ENCODE data around the gene FOXO3.

Gene FOXO3

DNA sequence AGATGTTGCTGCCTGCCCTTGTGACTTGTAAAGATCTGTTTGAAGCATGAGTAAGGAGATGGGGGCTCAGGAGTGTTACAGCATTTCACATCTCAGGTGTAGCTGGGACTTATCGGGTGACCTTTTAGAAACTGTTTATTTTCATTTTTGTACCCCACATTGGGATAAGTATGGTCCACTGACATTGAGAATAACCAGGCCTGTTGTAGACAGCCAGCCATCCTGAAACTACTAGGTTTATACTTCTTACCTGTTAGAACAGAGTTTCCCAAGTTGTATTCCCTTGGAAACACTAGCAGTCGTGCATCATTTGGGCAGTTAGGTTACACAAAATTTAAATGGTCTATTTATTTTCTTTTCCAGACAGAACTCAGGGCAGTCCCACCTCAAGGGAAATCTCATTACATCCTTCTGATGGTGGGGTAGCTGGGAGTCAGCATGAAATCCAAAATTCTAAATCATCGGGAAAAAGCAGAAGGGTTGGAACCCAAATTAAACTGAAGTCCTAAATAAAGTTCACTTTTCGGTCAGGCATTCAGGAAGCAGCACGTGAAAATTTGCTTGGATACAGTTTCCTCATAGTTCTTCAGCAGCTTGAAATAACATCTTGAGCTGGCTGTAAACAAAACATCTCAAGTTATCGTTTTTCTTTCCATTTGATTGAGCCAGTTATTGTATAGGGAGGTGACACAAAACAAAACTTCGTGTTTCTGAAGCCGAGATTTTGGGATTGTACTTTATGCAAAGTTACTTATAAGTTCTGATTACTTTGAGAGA lies 30.5 kb downstream of the FOXO3 start:
- H3K27ac ChIP-seq = peak overlapping the region in 4 of 21 experiments; percentile 20 to 64 (median 38)
- H3K4me3 ChIP-seq = no peak overlapping the region

DNA sequence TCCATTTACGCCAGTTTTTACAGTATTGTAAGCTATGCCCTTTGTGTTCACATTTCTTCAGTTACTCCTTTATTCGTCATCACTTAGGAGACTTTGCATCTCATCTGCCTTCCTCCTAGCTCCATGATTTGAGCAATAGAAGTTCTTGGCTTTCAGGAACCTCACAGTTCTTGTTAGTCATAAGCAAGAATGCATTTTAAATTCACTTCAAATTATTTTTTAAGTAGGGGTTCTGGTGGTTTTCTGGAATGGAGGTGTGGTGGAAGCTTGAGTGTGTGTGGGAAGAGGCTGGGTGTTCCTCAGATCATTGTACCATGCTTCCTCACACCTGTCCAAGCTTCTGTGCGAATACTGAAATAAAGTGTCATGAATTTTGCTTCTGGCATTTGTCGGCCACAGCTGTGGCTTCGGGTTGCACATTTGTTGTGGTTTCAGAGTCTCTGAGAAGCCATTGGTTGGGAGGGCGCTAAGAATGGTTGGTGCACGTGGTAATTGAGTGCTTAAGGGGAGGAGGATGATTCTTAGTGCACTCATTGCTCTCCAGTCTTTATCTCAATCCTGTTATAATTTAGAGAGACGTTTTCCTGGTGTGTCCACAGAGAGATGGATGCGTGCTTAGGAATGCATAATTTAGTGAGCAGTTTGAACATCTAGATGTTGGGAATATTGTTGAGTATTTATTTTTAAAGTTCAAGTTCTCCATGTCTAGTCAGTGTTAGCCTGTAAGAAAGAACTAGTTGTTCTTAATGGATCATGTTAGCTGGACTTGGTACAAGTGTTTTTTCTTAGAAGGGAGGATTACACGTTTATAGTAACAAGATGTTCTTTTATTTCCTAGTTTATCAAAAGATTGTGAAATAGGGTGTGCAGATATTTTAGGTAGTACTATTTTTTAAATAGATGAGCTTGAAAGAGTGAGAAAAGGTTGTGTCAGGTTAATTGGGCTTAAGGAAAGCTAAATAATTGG lies 31.9 kb downstream of the FOXO3 start:
- Histone ChIP-seq H3K4me3 (no peak overlapping the region), H3K27ac (peak overlapping the region in 7 of 21 experiments; percentile 8 to 64 (median 43))

DNA sequence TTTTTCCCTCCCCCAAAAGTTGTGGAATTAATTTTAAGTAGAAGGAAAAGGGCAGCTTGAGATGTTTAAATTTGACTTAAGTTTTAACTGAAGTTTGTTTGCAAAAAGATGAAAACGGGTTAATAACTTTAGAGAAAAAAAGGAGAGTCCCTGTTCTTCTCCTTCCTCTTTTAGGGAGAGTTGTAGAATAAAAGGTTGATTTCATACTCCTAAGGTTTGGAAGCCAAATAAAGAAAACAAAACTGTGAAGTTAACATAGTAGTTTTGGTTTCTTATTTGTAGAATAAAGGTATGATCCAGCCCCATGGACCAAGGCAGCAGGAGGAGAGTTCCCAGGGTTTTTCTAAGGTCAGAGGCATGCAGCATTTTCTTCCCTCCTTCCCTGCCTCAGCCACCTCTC lies 33.4 kb downstream of the FOXO3 start:
- Histone ChIP-seq H3K4me3 (no peak overlapping the region), H3K27ac (peak overlapping the region in 1 of 21 experiments; percentile 9)

DNA sequence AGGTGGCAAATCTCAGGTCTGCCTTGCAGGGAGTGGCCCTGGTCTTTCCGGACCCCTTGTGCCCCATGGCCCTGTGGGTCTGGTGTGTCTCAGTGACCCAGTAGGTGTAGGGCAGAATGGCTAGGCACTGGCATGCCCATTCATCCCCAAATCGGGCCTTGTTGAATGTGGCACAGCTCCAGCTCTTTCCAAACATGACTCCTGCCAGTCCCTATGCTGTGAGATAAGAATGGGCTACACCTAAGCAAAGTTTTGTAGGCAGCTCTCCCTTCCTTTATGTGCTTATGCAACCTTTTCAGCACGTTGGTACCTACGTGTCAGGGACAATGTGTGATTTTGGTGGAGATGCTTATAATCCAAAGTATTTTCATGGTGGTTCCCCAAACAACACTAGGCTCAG lies 33.9 kb downstream of the FOXO3 start:
- Histone ChIP-seq H3K27ac (peak overlapping the region in 1 of 21 experiments; percentile 9), H3K4me3 (no peak overlapping the region)

DNA sequence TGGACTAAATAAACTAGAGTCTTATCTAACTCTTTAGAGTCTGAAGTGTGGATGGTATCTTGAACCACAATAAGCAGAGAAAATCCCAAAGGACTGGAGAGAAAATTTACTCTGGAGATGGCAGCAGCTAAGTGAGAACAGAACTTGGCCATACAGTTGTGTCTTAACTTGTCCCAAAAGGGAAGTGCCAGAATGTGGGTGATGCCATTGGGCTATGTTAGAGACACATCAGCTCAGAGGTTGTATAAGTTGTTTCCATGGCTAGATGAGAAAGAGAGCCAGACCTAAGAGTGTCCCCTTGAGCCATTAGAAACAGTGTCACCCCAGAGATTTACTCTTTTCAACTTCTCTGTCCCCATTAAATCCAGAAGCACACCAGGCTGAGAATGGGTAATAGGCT lies 36.2 kb downstream of the FOXO3 start:
- H3K4me3 ChIP-seq = no peak overlapping the region
- peak overlapping the region in 4 of 21 experiments; percentile 23 to 52 (median 41) for H3K27ac ChIP-seq

DNA sequence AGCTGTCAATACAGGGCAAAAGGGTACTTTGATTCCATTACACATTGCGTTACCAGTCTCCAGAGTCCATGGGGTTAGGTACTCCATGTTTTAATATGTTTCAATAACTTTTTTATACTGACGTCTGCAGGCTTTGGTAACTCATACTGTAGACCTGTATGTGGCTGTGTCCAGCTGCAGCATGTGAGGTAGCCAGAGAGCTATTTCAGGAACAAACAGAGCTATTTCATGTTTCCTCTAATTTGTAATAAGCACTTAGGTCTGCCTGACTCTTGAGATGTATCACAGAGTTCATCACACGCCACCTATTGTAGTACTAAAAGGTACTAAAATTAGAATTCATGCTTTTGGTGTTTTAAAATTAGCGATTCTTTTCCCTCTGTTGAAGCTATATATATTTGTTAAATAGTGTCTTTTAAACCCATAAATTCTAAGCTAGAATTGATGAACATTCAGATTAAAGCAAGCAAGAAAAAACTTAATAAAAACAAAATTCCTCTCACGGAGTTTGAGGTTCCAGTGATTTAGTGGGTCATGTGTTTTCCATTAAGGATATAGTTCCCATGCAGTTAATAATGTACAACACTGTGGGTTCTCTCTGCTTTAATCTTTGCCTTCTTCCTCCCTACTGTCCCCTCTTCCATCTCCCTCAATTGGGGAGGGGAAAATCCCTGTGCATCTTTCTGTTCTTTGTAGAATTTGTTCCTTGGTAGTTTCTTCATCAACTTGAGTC lies 37.0 kb downstream of the FOXO3 start:
- H3K27ac ChIP-seq = peak overlapping the region in 7 of 21 experiments; percentile 15 to 83 (median 55)

DNA sequence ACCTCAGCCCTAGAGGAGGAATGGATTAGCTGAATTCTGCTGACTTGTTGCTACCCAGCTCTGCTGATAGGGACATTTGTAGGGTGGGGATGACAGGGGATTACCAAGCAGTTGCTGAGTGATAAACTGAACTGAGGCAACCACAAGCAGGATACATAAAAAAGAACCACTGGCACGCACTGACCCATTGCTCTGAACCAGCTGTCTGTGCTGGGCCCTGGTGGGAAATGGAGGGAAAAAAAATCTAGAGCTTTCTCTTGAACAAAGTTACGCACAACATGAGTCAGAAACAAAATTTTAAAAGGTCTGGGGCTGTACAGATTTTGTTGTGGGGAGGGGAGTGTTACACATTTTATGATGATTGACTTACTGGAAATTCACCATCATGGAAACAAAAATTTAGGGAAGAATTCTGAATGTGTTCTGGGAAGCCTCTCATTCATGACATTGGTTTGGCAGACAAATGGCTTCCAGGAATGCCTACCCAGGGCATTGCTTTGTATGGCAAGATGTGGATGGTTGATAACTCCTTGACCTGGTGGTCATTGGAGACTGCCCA lies 37.7 kb downstream of the FOXO3 start:
- Histone ChIP-seq H3K27ac (peak overlapping the region in 15 of 21 experiments; percentile 8 to 83 (median 45)), H3K4me3 (no peak overlapping the region)

More for the DNA sequence above, 37.0 kb downstream of the FOXO3 start:
- no peak overlapping the region for H3K4me3 ChIP-seq

DNA sequence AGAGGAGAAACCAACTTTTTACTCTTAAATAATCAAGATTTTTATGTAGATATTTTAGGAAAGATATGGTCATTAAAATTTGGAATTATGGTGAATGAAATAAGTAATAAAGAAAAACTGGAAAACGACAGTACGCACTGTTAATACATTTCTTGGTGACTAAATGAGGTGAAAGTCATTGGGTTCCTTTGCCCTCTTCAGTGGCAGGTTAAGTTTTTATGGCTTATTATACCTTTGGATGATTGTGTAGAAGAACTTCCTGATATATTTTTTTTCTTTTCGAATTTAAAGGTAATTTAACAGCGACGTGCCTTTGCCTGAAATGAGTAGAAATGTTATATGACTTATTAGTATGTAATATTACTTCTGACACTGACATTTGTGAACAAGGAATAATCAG lies 43.4 kb downstream of the FOXO3 start:
- no peak overlapping the region for H3K27ac ChIP-seq
- H3K4me3 ChIP-seq = no peak overlapping the region

DNA sequence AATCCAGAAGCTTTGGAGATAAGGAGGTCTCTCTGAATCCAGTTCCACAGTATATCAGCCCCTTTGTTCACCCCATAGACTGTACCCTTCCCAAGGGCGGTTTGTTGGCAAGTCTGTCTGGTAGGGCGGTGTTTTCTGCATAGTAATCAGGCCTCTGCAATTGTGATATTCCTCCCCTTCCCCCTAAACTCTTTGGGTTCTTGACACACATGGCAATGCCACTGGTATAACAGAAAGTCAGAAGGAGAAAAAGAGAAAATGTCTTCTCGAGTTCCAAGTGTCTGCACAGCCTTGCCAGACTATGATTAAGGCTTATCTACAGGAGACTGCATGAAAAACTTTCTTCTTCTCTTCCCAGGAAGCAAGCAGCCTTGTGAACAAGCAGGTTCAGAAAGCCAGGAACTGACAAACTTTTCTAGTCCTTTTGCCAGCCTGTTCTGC lies 45.6 kb downstream of the FOXO3 start:
- no peak overlapping the region for H3K27ac ChIP-seq

DNA sequence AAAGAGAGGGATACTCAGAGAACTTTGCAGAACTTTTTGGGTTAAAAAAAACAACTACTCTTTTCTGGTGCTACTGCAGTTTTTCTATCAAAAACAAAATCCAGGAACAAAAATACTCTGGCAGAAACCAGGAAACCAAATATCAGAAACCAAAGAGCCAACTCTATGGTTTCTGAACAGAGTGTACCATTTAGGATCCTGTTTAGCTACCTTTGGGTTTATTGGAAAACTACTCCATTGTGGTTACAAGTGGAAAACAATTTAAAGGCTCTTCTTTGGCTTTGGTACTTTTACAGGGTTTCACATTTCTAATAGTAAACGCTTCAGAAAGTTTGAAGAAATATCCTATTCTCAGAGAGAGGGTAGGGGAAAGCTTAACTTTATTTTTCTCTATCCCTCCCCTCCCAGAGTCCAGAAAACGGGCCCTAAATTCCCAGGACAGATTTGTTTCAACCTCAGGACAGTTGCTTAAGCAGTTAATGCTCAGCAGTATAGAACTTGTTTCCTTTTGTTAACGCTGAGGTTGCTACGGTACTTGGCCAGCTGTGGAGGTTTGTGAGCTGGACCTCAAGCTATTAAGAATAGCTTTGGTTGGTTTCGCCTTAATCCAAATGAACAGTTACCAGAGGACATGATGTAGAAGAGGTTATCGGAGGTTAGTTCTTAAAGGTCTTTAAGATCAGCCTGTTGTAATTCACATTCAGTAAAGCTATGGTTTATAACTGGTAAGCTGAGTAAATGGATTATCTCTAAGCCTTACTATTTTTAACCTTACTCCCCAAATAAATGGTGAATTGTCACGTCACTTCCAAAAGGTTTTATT lies 47.9 kb downstream of the FOXO3 start:
- Histone ChIP-seq H3K27ac (peak overlapping the region in 3 of 21 experiments; percentile 9 to 36 (median 18)), H3K4me3 (no peak overlapping the region)

More for the DNA sequence above, 45.6 kb downstream of the FOXO3 start:
- no peak overlapping the region for H3K4me3 ChIP-seq

DNA sequence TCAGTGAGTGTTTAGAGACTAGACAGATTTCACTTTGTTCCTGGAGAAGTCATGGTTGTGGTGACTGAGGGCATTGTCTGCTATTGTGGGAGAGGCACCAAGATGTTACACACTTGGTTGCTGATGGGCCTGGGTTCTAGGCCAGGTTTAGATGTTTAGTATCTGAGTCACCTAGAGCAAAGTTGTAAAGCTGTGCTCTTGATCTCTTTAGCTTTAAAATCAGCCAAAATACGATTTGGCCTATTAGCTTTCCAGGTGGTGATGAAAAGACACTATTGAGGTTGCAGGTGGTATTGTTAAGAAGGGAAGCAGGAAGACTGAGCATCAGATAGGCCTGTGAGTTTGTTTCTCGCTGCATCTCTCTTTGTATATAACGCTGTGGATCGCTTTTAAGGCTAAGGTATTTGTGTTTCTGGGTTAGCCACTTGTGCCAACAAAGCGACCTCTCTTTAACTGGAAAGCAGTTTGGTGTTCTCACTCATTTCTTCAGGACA lies 48.6 kb downstream of the FOXO3 start:
- H3K27ac ChIP-seq = peak overlapping the region in 1 of 21 experiments; percentile 9
- H3K4me3 ChIP-seq = no peak overlapping the region

DNA sequence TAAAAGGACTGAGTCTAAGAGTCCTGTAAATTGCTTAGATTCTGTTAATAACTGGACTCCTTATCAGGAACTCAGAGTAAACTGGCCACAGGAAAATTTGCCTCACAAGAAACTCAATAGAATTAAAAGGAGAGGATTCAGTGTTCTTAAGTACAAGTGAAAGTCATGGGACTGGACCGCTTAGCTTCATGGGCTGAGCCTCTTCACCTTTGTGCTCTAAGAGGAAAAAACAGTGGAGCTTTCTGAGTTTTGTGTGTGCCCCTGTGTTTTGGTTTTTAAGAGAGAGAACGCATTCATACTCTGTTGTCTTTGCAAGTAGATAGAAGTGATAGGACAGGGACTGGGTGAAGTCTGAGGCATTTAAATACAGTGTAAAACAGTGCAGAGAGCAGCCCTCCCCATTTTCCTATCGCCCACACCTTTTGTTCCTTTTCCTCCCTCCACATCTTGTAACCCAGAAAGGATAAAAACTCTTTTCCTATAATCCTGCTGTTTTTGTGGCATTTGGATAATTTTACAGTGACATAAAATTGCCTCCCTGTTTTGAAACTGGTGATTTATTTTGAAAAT lies 49.6 kb downstream of the FOXO3 start:
- H3K27ac ChIP-seq = no peak overlapping the region
- H3K4me3 ChIP-seq = no peak overlapping the region

DNA sequence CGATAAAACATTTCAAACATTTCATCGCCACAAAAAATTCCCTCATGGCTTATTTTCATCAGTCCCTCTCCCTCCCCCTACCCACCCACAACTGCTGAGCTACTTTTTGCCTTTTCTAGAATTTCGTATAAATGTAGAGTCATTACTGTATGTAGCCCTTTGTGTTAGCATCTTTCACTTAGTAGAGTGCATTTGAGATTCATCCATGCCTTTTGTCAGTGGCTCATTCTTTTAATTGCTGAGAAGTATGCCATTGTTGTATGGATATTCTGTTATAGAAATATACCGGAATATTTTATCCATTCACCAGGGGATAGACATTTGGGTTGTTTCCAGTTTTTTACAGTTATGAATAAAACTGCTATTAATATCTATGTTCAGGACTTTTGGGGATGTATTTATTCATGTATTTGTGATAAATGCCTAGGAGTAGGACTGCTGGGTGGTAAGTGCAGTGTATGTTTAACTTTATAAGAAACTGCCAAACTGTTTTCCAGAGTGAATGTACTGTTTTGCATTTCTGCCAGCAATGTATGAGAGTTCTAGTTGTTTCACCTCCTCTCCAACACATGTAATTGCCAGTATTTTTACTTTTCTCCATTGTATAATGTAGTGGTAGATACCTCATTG lies 50.4 kb downstream of the FOXO3 start:
- H3K4me3 ChIP-seq = no peak overlapping the region
- no peak overlapping the region for H3K27ac ChIP-seq

DNA sequence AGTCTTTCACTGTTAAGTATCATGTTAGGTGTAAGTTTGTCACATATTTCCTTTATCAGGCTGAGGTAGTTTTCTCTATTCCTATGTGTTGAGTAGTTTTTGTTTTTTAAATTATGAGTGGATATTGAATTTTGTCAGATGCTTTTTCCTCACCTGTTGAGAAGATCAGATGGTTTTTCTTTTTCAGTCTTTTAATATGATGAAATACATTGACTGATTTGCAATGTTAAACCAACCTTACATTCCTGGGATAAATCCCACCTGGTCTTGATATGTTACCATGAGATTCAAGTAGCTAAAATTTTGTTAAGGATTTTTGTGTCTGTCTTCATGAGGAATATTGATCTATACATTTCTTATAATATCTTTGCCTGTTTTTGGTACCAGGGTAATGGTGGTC lies 52.1 kb downstream of the FOXO3 start:
- Histone ChIP-seq H3K4me3 (no peak overlapping the region), H3K27ac (no peak overlapping the region)

DNA sequence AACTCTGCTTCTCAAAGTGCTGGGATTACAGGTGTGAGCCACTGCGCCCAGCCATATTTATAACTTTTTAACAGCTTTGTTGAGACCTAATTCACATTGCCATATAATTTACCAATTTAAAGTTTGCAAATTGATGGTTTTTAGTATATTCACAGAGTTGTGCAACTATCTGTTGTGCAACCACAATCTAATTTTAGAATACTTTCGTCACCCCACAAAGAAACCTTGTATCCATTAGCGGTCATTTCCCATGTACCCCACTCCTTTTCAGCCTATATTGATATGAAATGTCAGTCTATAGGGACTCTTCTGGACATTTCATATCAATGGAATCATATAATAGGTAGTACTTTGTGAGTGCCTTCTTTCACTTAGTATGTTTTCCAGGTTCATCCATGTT lies 55.8 kb downstream of the FOXO3 start:
- H3K4me3 ChIP-seq = no peak overlapping the region
- H3K27ac ChIP-seq = no peak overlapping the region

DNA sequence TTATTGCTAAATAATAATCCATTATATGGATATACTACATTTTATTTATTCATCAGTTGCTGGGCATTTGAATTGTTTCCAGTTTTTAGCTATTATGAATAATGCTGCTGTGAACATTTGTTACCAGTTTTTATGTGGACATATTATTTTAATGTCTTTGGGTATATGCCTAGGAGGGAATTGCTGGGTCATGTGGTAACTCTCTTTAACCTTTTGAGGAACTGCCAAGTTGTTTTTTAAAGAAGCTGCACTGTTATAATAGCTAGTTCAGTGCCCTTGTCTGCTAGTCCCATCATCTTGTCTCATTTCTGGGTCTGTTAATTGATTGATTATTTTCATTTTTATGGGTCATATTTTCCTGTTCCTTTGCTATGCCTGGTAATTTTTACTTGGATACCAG lies 56.3 kb downstream of the FOXO3 start:
- H3K4me3 ChIP-seq = no peak overlapping the region
- no peak overlapping the region for H3K27ac ChIP-seq

DNA sequence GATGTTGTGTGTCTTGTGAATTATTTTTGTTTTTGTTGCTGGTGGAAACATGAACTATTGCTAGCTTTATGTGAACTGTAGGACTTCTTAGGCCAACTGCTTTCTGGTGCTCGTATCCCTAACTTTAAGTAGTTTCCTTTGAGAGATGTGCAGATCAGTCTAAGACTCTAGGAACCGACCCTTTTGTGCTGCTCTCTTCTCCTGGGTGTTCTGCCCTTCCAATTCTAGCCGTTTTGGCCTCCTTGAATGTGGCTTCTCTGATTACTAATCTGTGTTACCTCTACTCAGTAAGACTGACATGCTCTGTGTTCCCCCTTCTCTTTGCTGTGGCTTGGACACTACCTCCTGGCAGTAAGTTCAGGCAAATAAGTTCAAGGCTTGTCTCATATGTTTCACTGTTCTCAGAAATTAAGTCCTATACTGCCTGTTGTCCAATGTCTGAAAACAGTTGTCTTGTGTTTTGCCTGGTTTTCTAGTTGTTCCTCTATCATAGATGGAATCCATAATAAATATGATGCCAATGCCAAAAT lies 58.0 kb downstream of the FOXO3 start:
- Histone ChIP-seq H3K27ac (peak overlapping the region in 1 of 21 experiments; percentile 39), H3K4me3 (no peak overlapping the region)
